Parathyroid adenoma (tissue), 2 donors: ENCODE data around the gene LYZL6.

Experiments
- H2AFZ ChIP-seq: fragments of 300-600 bp; sonication (generic); one replicate; pipeline ENCODE4 v1.7.0; 2017; ENCODE audit warnings: antibody characterized with exemption, mild to moderate bottlenecking
- H3K27ac ChIP-seq: fragments of 300-600 bp; sonication (generic); one replicate; pipeline ENCODE4 v1.7.0; 2017
- H3K27me3 ChIP-seq: fragments of 300-600 bp; sonication (generic); one replicate; pipeline ENCODE4 v1.7.0; 2017; ENCODE audit warnings: low read length; ENCODE audit not compliant: control insufficient read depth, insufficient read depth
- H3K36me3 ChIP-seq: fragments of 300-600 bp; sonication (generic); one replicate; pipeline ENCODE4 v1.7.0; 2017; ENCODE audit warnings: low read length; ENCODE audit not compliant: control insufficient read depth, insufficient read depth
- H3K4me1 ChIP-seq: fragments of 300-600 bp; sonication (generic); one replicate; pipeline ENCODE4 v1.7.0; 2017; ENCODE audit warnings: control low read depth
- H3K4me2 ChIP-seq: fragments of 300-600 bp; sonication (generic); one replicate; pipeline ENCODE4 v1.7.0; 2017; ENCODE audit warnings: low read length
- H3K4me3 ChIP-seq: fragments of 300-600 bp; sonication (generic); one replicate; pipeline ENCODE4 v1.7.0; 2017; ENCODE audit warnings: low read depth, low read length
- H3K79me2 ChIP-seq: fragments of 300-600 bp; sonication (generic); one replicate; pipeline ENCODE4 v1.7.0; 2017; ENCODE audit warnings: control low read depth
- H3K9ac ChIP-seq: fragments of 300-600 bp; sonication (generic); one replicate; pipeline ENCODE4 v1.7.0; 2017; ENCODE audit warnings: mild to moderate bottlenecking
- H3K9me3 ChIP-seq: fragments of 300-600 bp; sonication (generic); one replicate; pipeline ENCODE4 v1.7.0; 2017; ENCODE audit warnings: low read length; ENCODE audit not compliant: control insufficient read depth
- TF ChIP-seq, protein P1 (sequence below): fragments of 300-600 bp; sonication (generic); IDR thresholded peaks from one replicate; pipeline ENCODE4 v1.7.0; 2017; ENCODE audit warnings: antibody characterized with exemption, mild to moderate bottlenecking
- donor health status: primary hyperparathyroidism.

The LYZL6 gene, protein sequence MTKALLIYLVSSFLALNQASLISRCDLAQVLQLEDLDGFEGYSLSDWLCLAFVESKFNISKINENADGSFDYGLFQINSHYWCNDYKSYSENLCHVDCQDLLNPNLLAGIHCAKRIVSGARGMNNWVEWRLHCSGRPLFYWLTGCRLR

DNA sequence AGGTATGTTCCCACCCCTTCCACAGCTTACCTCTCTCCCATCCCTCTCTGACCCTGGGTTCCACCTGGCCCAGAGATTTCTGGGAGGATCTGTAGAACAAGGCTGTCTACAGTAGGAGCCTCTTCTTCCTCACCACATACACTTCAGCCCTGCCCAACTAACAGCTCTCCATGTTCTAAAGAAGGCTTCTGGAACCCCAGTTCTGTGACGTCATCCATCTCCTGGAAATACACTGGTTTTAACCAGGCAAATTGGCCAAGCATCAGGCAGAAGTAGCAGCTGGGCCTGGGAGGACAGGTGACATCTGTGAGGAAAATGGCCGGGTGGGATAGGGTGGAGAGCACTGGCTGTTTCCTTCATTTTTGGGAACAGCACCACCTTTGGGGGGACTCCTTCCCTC is at the start of gene LYZL6:
LYZL6 (minus strand) TSS at position 177 of the 400 bp plus-strand sequence. CDS start 4,357 bp downstream, outside the sequence.
- H3K36me3 ChIP-seq: no peaks in the 10 kb centered on the region
- H2AFZ ChIP-seq: no peak within 1 kb of the TSS
- no peaks in the 10 kb centered on the region for H3K4me1 ChIP-seq
- H3K27me3 ChIP-seq: no peaks in the 10 kb centered on the region
- no peak within 1 kb of the TSS for H3K4me3 ChIP-seq
- H3K27ac ChIP-seq: no peak within 1 kb of the TSS
- TF ChIP-seq, protein P1, sequence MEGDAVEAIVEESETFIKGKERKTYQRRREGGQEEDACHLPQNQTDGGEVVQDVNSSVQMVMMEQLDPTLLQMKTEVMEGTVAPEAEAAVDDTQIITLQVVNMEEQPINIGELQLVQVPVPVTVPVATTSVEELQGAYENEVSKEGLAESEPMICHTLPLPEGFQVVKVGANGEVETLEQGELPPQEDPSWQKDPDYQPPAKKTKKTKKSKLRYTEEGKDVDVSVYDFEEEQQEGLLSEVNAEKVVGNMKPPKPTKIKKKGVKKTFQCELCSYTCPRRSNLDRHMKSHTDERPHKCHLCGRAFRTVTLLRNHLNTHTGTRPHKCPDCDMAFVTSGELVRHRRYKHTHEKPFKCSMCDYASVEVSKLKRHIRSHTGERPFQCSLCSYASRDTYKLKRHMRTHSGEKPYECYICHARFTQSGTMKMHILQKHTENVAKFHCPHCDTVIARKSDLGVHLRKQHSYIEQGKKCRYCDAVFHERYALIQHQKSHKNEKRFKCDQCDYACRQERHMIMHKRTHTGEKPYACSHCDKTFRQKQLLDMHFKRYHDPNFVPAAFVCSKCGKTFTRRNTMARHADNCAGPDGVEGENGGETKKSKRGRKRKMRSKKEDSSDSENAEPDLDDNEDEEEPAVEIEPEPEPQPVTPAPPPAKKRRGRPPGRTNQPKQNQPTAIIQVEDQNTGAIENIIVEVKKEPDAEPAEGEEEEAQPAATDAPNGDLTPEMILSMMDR: no peak
- no peaks in the 10 kb centered on the region for H3K9me3 ChIP-seq
- no peak within 1 kb of the TSS for H3K4me2 ChIP-seq
- H3K79me2 ChIP-seq: no peaks in the 10 kb centered on the region
- no peak within 1 kb of the TSS for H3K9ac ChIP-seq

DNA sequence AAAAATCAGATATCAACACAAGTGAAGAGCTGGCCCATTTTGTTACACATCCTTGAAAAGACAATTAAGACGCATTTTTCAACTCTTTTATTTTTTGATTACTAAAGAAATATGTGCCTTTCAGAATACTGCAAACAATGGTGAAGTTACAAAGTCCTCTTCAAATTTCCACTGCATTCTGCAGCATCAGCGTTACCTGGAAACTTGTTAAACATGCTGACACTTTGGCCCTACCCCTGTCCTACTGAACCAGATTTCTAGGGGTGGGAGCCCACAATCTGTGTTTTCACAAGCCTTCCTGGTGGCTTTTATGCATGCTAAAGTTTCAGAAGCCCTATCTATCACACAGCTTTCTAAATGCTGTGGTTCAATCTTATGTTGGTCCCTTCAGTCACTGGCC is 47.6 kb upstream of the LYZL6 start:
- Histone ChIP-seq H3K27me3 (no peaks in the 10 kb centered on the region), H3K9ac (no peak overlapping the region), H2AFZ (no peak overlapping the region), H3K4me3 (no peak overlapping the region), H3K9me3 (no peaks in the 10 kb centered on the region), H3K27ac (no peak overlapping the region), H3K36me3 (no peaks in the 10 kb centered on the region), H3K4me1 (no peaks in the 10 kb centered on the region), H3K4me2 (no peak overlapping the region), H3K79me2 (no peaks in the 10 kb centered on the region)
- TF ChIP-seq, protein P1: no peak

DNA sequence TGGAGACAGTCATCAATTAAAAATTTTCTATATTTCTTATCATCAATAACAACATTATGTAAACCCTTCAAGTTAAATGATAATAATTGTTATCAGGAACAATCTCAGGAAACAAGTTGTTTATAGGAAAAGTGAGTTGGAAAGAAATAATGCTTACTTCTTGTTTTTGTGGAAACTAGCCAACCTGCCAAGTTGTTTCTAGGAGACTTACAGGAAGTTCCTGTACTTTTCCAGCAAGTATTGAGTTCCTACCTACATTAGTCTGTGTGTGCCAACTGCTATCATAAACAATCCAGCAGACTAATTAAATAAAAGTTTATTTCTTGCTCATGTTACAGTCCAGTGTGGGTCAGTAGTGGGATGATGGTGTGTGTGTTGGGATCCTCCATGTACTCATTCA is 44.7 kb upstream of the LYZL6 start:
- Histone ChIP-seq H3K27ac (no peak overlapping the region), H3K27me3 (no peaks in the 10 kb centered on the region)

DNA sequence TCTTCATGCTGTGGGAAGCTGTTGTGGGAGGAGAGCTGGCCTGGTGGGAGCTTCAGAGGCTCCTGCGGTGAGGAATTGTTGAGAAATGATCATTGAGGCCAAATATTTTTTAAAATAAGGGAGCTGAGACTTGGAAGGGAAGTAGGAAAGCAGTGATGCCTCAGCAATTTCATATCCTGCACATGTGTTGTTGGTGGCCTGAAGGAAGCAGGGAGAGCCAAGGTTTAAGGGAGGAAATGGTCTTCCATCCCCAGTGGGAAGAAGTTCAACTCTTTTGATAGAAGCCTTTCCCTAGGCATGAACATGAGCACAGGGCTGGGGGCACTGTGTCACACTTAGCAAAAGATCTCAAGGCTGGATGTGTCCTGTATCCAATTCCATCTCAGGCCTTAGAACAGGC is 43.1 kb upstream of the LYZL6 start, which contains the start of gene CCL14:
CCL14 (minus strand) TSS at position 87 of the 400 bp plus-strand sequence; CDS start at position 7, 80 bp downstream.
- Histone ChIP-seq H3K4me2 (no peak within 1 kb of the TSS), H3K27me3 (no peaks in the 10 kb centered on the region), H3K4me3 (peak within 1 kb of the TSS; percentile 13), H3K9ac (no peak within 1 kb of the TSS), H3K36me3 (no peaks in the 10 kb centered on the region), H2AFZ (no peak within 1 kb of the TSS), H3K79me2 (no peaks in the 10 kb centered on the region), H3K9me3 (no peaks in the 10 kb centered on the region), H3K27ac (peak within 1 kb of the TSS; percentile 6), H3K4me1 (no peaks in the 10 kb centered on the region)
- TF ChIP-seq, protein P1: no peak

More for the DNA sequence above, 44.7 kb upstream of the LYZL6 start:
- no peaks in the 10 kb centered on the region for H3K9me3 ChIP-seq
- no peak overlapping the region for H3K9ac ChIP-seq
- H3K4me2 ChIP-seq: no peak overlapping the region
- no peaks in the 10 kb centered on the region for H3K36me3 ChIP-seq
- no peak overlapping the region for H2AFZ ChIP-seq
- H3K4me1 ChIP-seq: no peaks in the 10 kb centered on the region
- no peaks in the 10 kb centered on the region for H3K79me2 ChIP-seq
- no peak overlapping the region for H3K4me3 ChIP-seq
- TF ChIP-seq, protein P1: no peak

DNA sequence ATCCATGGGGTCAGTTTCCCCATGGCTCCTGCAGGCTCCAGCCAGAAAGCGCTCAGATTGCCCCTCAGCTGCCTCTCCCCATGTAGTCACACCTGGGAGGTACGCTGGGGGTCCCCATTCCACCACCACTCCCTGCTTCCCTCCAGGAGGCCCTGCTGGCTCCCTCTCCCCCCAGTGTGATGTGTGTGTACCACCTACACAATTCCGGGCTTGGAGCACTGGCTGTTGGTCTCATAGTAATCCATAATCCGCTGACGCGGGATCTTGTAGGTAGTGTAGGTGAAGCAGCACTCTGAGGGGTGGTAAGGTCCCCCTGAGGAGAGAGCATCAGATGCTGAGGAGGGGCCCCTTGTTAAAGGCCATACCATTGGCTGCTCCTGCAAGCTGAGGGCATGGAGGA is 40.6 kb upstream of the LYZL6 start:
- no peaks in the 10 kb centered on the region for H3K27me3 ChIP-seq
- H3K4me3 ChIP-seq: no peak overlapping the region
- no peak overlapping the region for H2AFZ ChIP-seq
- no peaks in the 10 kb centered on the region for H3K79me2 ChIP-seq
- H3K9me3 ChIP-seq: no peaks in the 10 kb centered on the region
- no peak overlapping the region for H3K9ac ChIP-seq
- no peaks in the 10 kb centered on the region for H3K4me1 ChIP-seq
- TF ChIP-seq, protein P1: no peak
- no peak overlapping the region for H3K4me2 ChIP-seq
- no peaks in the 10 kb centered on the region for H3K36me3 ChIP-seq
- no peak overlapping the region for H3K27ac ChIP-seq
